IMR-90 (cell line): ENCODE data around the gene CARNS1. TPM values are rescaled to one million over a fixed set of nuclear protein-coding genes. Genes with fewer than 3 reads are reported as not detected.

Experiments
- ATAC-seq: fragments of 200-7000 bp; cut with Tn5 transposase; 2 replicates; pipeline ENCODE4 v1.9.1; 2020; ENCODE audit warnings: low read depth, mild to moderate bottlenecking, moderate library complexity
- BruUV-seq: library from RNA; stranded (reverse); fragments of 400-500 nt; replicated peaks from 2 replicates; lab custom pipeline; 2021; lab: Mats Ljungman, UMichigan
- CTCF ChIA-PET: fragments of 300-600 bp; formaldehyde crosslinking; extraction: SDS; loops from one replicate; lab custom pipeline; 2021; ENCODE audit warnings: antibody characterized with exemption; lab: Yijun Ruan, JAX
- POLR2A ChIA-PET: fragments of 300-600 bp; sonication (Branson Sonifier 250); formaldehyde crosslinking; loops from one replicate; lab custom pipeline; 2022; ENCODE audit warnings: antibody characterized with exemption; ENCODE audit not compliant: unreplicated experiment; lab: Charles Lee
- DNase-seq: peaks from one replicate; pipeline ENCODE4 v3.0.0; 2013
- H2AFZ ChIP-seq: replicated peaks from 2 replicates; pipeline ENCODE3; 2013; ENCODE audit warnings: low read length, mild to moderate bottlenecking; ENCODE audit not compliant: poor library complexity
- H2AK5ac ChIP-seq: 2 replicates; pipeline ENCODE4 v1.6.1; 2013; ENCODE audit warnings: low read depth, low read length, inconsistent platforms
- H2AK9ac ChIP-seq: replicated peaks from 2 replicates; pipeline ENCODE3; 2013; ENCODE audit warnings: mild to moderate bottlenecking, low read depth, low read length, moderate library complexity; ENCODE audit not compliant: poor library complexity
- H2BK120ac ChIP-seq: 2 replicates; pipeline ENCODE4 v1.6.1; 2013; ENCODE audit warnings: low read depth, low read length, inconsistent platforms
- H2BK15ac ChIP-seq: 3 replicates; pipeline ENCODE4 v1.6.1; 2013; ENCODE audit warnings: low read depth, low read length, inconsistent platforms
- H2BK20ac ChIP-seq: 2 replicates; pipeline ENCODE4 v1.6.1; 2013; ENCODE audit warnings: low read depth, mild to moderate bottlenecking, inconsistent platforms, low read length, moderate library complexity
- H2BK5ac ChIP-seq: 2 replicates; pipeline ENCODE4 v1.6.1; 2013; ENCODE audit warnings: mild to moderate bottlenecking, low read depth, low read length, inconsistent platforms; ENCODE audit not compliant: poor library complexity, severe bottlenecking
- H3K14ac ChIP-seq: replicated peaks from 2 replicates; pipeline ENCODE4 v1.6.1; 2013; ENCODE audit warnings: low read depth, low read length, inconsistent platforms
- H3K18ac ChIP-seq: 2 replicates; pipeline ENCODE4 v1.6.1; 2013; ENCODE audit warnings: low read depth, low read length, control low read depth
- H3K23ac ChIP-seq: 2 replicates; pipeline ENCODE4 v1.6.1; 2013; ENCODE audit warnings: low read depth, low read length, inconsistent platforms
- H3K27ac ChIP-seq: 2 replicates; pipeline ENCODE4 v1.5.1; 2013; ENCODE audit warnings: mild to moderate bottlenecking, control low read depth, low read length; ENCODE audit not compliant: insufficient read depth
- H3K27me3 ChIP-seq: 2 replicates; pipeline ENCODE4 v1.6.1; 2013; ENCODE audit warnings: low read length; ENCODE audit not compliant: control insufficient read depth, insufficient read depth
- H3K36me3 ChIP-seq: 2 replicates; pipeline ENCODE4 v1.6.1; 2013; ENCODE audit warnings: low read length, mixed read lengths; ENCODE audit not compliant: control insufficient read depth, insufficient read depth
- H3K4ac ChIP-seq: 2 replicates; pipeline ENCODE4 v1.6.1; 2013; ENCODE audit warnings: low read depth, low read length, inconsistent platforms
- H3K4me1 ChIP-seq: 2 replicates; pipeline ENCODE4 v1.6.1; 2013; ENCODE audit warnings: low read length, mixed read lengths; ENCODE audit not compliant: control insufficient read depth, insufficient read depth
- H3K4me2 ChIP-seq: 2 replicates; pipeline ENCODE4 v1.6.1; 2013; ENCODE audit warnings: low read depth, mild to moderate bottlenecking, control low read depth, low read length, moderate library complexity
- H3K4me3 ChIP-seq: 2 replicates; pipeline ENCODE4 v1.5.1; 2013; ENCODE audit warnings: low read depth, mild to moderate bottlenecking, control low read depth, low read length, moderate library complexity; ENCODE audit not compliant: insufficient read depth
- H3K56ac ChIP-seq: 2 replicates; pipeline ENCODE4 v1.6.1; 2013; ENCODE audit warnings: low read length, inconsistent platforms; ENCODE audit not compliant: insufficient read depth; ENCODE audit errors: extremely low read depth
- H3K79me1 ChIP-seq, 2 experiments: 2 replicates each; pipeline ENCODE4 v1.6.1; 2013; ENCODE audit warnings: low read length in 2 of 2, inconsistent platforms in 1 of 2, low read depth in 1 of 2
- H3K9ac ChIP-seq: 2 replicates; pipeline ENCODE4 v1.6.1; 2013; ENCODE audit warnings: low read depth, low read length, control low read depth
- H3K9me1 ChIP-seq: 2 replicates; pipeline ENCODE4 v1.6.1; 2013; ENCODE audit warnings: low read length, inconsistent platforms; ENCODE audit not compliant: insufficient read depth
- H3K9me3 ChIP-seq: 2 replicates; pipeline ENCODE4 v1.6.1; 2013; ENCODE audit warnings: low read length; ENCODE audit not compliant: control insufficient read depth, insufficient read depth
- H4K20me1 ChIP-seq: 2 replicates; pipeline ENCODE4 v1.6.1; 2013; ENCODE audit warnings: low read length, inconsistent platforms; ENCODE audit not compliant: insufficient read depth
- H4K5ac ChIP-seq: 2 replicates; pipeline ENCODE4 v1.6.1; 2013; ENCODE audit warnings: mild to moderate bottlenecking, low read depth, low read length, control low read depth
- H4K8ac ChIP-seq, 2 experiments: 2 replicates each; pipeline ENCODE4 v1.6.1; 2013; ENCODE audit warnings: low read depth in 2 of 2, low read length in 2 of 2, control low read depth in 1 of 2, inconsistent platforms in 1 of 2
- H4K91ac ChIP-seq: 2 replicates; pipeline ENCODE4 v1.6.1; 2013; ENCODE audit warnings: low read depth, low read length, inconsistent platforms; ENCODE audit not compliant: insufficient read depth
- BHLHE40 ChIP-seq: fragments of 150-350 bp; IDR thresholded peaks from 2 replicates; pipeline ENCODE4 v1.6.1; 2016; ENCODE audit warnings: mild to moderate bottlenecking, low read depth, low read length
- CEBPB ChIP-seq: IDR thresholded peaks from 2 replicates; pipeline ENCODE4 v1.6.1; 2012; ENCODE audit warnings: low read depth, low read length, improper control_type of control experiment
- CHD1 ChIP-seq: IDR thresholded peaks from 2 replicates; pipeline ENCODE4 v1.6.1; 2012; ENCODE audit warnings: low read depth, low read length, improper control_type of control experiment
- CTCF ChIP-seq: conservative IDR thresholded peaks from 2 replicates; pipeline ENCODE4 v1.5.1; 2012; ENCODE audit warnings: mild to moderate bottlenecking, low read depth, low read length, improper control_type of control experiment
- ELK1 ChIP-seq: fragments of 150-350 bp; IDR thresholded peaks from 2 replicates; pipeline ENCODE4 v1.6.1; 2016; ENCODE audit warnings: low read depth, mild to moderate bottlenecking, low read length, moderate library complexity, borderline replicate concordance
- FOS ChIP-seq: fragments of 150-350 bp; IDR thresholded peaks from 2 replicates; pipeline ENCODE4 v1.6.1; 2016; ENCODE audit warnings: low read depth, low read length
- MAFK ChIP-seq: IDR thresholded peaks from 2 replicates; pipeline ENCODE4 v1.6.1; 2012; ENCODE audit warnings: low read depth, low read length, improper control_type of control experiment
- MAZ ChIP-seq: IDR thresholded peaks from 2 replicates; pipeline ENCODE4 v1.6.1; 2012; ENCODE audit warnings: low read depth, mild to moderate bottlenecking, low read length, improper control_type of control experiment, moderate library complexity, borderline replicate concordance
- MXI1 ChIP-seq: IDR thresholded peaks from 2 replicates; pipeline ENCODE4 v1.6.1; 2012; ENCODE audit warnings: low read depth, mild to moderate bottlenecking, low read length, moderate library complexity, borderline replicate concordance
- NFE2L2 ChIP-seq: fragments of 150-350 bp; IDR thresholded peaks from 2 replicates; pipeline ENCODE4 v1.6.1; 2016; ENCODE audit warnings: low read depth, mild to moderate bottlenecking, low read length
- POLR2A ChIP-seq: IDR thresholded peaks from 2 replicates; pipeline ENCODE4 v1.6.1; 2012; ENCODE audit warnings: mild to moderate bottlenecking, low read depth, low read length
- RAD21 ChIP-seq: IDR thresholded peaks from 2 replicates; pipeline ENCODE4 v1.6.1; 2012; ENCODE audit warnings: low read length, improper control_type of control experiment
- RCOR1 ChIP-seq: IDR thresholded peaks from 2 replicates; pipeline ENCODE4 v1.6.1; 2012; ENCODE audit warnings: mild to moderate bottlenecking, low read length, improper control_type of control experiment; ENCODE audit not compliant: insufficient replicate concordance
- RFX5 ChIP-seq: IDR thresholded peaks from 2 replicates; pipeline ENCODE4 v1.8.0; 2012; ENCODE audit warnings: low read depth, mild to moderate bottlenecking, low read length, moderate library complexity
- SMC3 ChIP-seq: fragments of 150-350 bp; IDR thresholded peaks from 2 replicates; pipeline ENCODE4 v1.6.1; 2016; ENCODE audit warnings: low read depth, mild to moderate bottlenecking, antibody characterized with exemption, low read length, moderate library complexity
- USF2 ChIP-seq: fragments of 150-350 bp; IDR thresholded peaks from 2 replicates; pipeline ENCODE4 v1.6.1; 2017; ENCODE audit warnings: mild to moderate bottlenecking, antibody characterized with exemption, low read length, low read depth
- WGBS, 2 experiments: methylation state at CpG; one replicate each; pipeline versions ENCODE4 v1.1.5 to v1.1.7; 2013; ENCODE audit warnings: missing lambda C conversion rate in 2 of 2; ENCODE audit not compliant: insufficient read length in 1 of 2; ENCODE audit errors: extremely low coverage in 2 of 2; 5-methylcytosine and 5-hydroxymethylcytosine counted together
- dilution Hi-C: fragments of 300-500 bp; cut with HindIII; formaldehyde crosslinking; loops from one replicate; pipeline ENCODE4 v1.14.3; 2018; ENCODE audit warnings: low sequenced_read_pairs; ENCODE audit not compliant: unreplicated experiment
- in situ Hi-C: fragments of 300-500 bp; cut with MboI; formaldehyde crosslinking; loops from 3 replicates; pipeline ENCODE4 v1.14.3; 2019; ENCODE audit warnings: low sequenced_read_pairs, inconsistent platforms, mixed read lengths
- intact Hi-C: fragments of 100-400 bp; cut with micrococcal nuclease; formaldehyde crosslinking; loops from 2 replicates; pipeline ENCODE4 v1.10.0; 2022
- polyA plus RNA-seq, 3 experiments: library from polyadenylated mRNA; depleted of rRNA; stranded (reverse); fragments of >200 nt; gene quantifications; 2 replicates each; pipeline ENCODE4 v1.2.3, GENCODE V29; 2012; ENCODE audit warnings: low replicate concordance in 1 of 3
- total RNA-seq: library from RNA; depleted of rRNA; stranded (reverse); fragments of >200 nt; gene quantifications from 2 replicates; pipeline ENCODE4 v1.2.3, GENCODE V29; 2012

Gene CARNS1
- total and polyA plus RNA-seq, 2 of the 4 experiments (the other 2 are of a cell fraction), result under 0.01 to 0.32 TPM

GRCh38 chr11:67390947-67391303 is 24.6 kb upstream of the CARNS1 start:
- POLR2A ChIA-PET, result interaction anchor here (0.6 to 1.3 kb wide), 3 partner anchors 11 to 36 kb away, joined by 3 read pairs; partner anchors contain the start of gene PPP1CA
- intact Hi-C loops, result no loop called here

More at GRCh38 chr11:67390947-67391303, 24.6 kb upstream of the CARNS1 start:
- ATAC-seq, result no peak
- Histone ChIP-seq H2AK5ac (no peak overlapping the region), H4K20me1 (peaks cover 5% of the 10 kb centered on the region; the same call in 1 of the 2 replicates), H2BK120ac (no peak overlapping the region), H3K4me3 (peak overlapping the region; percentile 87), H3K4me1 (peaks cover 3% of the 10 kb centered on the region), H2BK5ac (peak overlapping the region; percentile 74), H3K27me3 (no peaks in the 10 kb centered on the region; the same call in 1 of the 2 replicates), H4K91ac (no peak overlapping the region), H4K5ac (peak overlapping the region; percentile 0; the same call in 1 of the 2 replicates), H3K9ac (peak overlapping the region; percentile 86), H3K18ac (no peak overlapping the region), H3K4me2 (peak overlapping the region; percentile 87), H3K27ac (peak overlapping the region; percentile 92), H3K23ac (peak overlapping the region; percentile 71; the same call in 1 of the 2 replicates), H3K36me3 (peaks cover 2% of the 10 kb centered on the region; the same call in 1 of the 2 replicates), H2BK20ac (no peak overlapping the region), H3K9me1 (no peaks in the 10 kb centered on the region; the same call in 1 of the 2 replicates), H3K14ac (peak overlapping the region; percentile 88; the same call in 1 of the 2 replicates), H3K9me3 (no peaks in the 10 kb centered on the region), H2BK15ac (no peak overlapping the region; the same call in 2 of the 3 replicates), H2AFZ (peak overlapping the region; percentile 99), H3K56ac (peak overlapping the region; percentile 79; the same call in 1 of the 2 replicates), H3K4ac (peak overlapping the region; percentile 90; the same call in 1 of the 2 replicates), H4K8ac (peak overlapping the region; percentile 83 to 85; a peak in 3 of 4 replicates), H2AK9ac (peak overlapping the region; percentile 99), H3K79me1 (peaks cover 10 to 30% of the 10 kb centered on the region in 2 experiments; a peak in 3 of 4 replicates)
- dilution Hi-C loops, result no loop called here
- in situ Hi-C loops, result no loop called here
- 0% methylated on average over 4 of the region's 15 CpGs; no CpG with 5 or more reads in 1 of the 2 experiments for WGBS, 2 experiments
- CTCF ChIA-PET, result no interaction called here
- DNase-seq, result no peak
- BruUV-seq, result no TSS peak
- TF ChIP-seq CTCF (no peak), CEBPB (no peak), CHD1 (no peak), RCOR1 (no peak), RAD21 (no peak), POLR2A (no peak; the same call in 1 of the 2 replicates), SMC3 (no peak), BHLHE40 (no peak), USF2 (no peak), MXI1 (no peak), ELK1 (no peak), MAFK (no peak), MAZ (no peak), RFX5 (no peak), FOS (no peak), NFE2L2 (no peak)
